ENCODE measurements around the gene PDE9A. TPM values are rescaled to one million over a fixed set of nuclear protein-coding genes. Genes with fewer than 3 reads are reported as not detected.

Gene PDE9A
- total RNA-seq, 6 experiments from 2014 or later: not detected

DNA sequence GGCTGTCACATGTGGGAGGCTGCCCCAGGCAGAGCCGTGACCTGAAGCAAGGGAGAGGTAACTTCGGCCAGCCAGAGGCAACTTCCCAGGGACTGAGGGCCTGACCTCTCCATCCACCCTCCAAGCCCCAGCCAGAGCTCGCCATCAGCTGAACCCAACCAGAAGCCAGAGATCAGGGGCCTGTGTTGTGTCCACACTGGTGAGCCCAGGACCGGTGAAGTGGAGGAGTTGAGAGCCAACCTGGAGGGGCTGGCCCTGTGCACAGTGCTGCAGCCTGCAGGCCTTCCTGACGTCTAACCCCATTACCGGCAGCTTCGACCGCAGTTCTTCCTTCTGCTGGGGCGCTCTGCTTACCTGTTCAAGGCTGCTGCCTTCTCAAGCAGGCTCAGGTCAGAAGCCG, 19.6 kb upstream of the PDE9A start:
- Mint-ChIP-seq H3K9me3 (peaks cover 7% of the 10 kb centered on the region), H3K27me3 (ENCODE audit: insufficient read depth) (peaks cover 1% of the 10 kb centered on the region; the same call in 1 of the 2 replicates), H3K36me3 (ENCODE audit: low read depth) (no peaks in the 10 kb centered on the region)

DNA sequence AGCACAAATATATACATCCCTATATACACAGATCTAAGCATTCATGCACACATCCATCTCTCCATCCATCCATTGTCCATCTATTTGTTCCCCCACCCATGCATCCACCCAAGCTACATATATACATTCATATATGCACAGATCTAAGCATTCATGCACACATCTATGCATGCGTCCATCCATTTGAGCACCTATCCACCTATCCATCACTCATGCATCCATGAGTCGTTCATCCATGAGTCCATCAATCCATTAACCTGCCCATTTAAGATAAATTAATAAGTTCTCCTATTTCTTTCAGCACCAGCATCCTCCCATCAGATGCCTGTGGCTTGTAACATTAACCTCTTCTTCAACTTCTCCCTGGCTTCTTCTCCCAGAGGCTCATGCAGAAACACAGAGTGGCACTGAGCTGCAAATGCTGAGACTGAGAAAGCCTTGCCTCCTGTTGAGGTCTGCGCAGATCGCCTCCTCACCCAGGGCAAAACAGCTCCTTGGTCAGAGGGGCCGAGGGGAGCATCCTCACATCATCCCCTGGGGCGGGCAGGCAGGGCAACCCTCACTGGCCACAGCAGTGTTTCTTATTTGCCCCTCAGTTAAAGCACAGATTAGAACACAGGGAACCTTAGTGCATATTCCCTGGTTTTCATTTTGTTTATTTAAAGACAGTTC, 17.4 kb upstream of the PDE9A start:
- no peak overlapping the region for H3K27ac Mint-ChIP-seq
- no peak overlapping the region for H3K4me3 Mint-ChIP-seq
- H3K36me3 Mint-ChIP-seq (ENCODE audit: low read depth): no peaks in the 10 kb centered on the region
- peaks cover 1% of the 10 kb centered on the region for H3K27me3 Mint-ChIP-seq (ENCODE audit: insufficient read depth)
- TF ChIP-seq, protein P1, sequence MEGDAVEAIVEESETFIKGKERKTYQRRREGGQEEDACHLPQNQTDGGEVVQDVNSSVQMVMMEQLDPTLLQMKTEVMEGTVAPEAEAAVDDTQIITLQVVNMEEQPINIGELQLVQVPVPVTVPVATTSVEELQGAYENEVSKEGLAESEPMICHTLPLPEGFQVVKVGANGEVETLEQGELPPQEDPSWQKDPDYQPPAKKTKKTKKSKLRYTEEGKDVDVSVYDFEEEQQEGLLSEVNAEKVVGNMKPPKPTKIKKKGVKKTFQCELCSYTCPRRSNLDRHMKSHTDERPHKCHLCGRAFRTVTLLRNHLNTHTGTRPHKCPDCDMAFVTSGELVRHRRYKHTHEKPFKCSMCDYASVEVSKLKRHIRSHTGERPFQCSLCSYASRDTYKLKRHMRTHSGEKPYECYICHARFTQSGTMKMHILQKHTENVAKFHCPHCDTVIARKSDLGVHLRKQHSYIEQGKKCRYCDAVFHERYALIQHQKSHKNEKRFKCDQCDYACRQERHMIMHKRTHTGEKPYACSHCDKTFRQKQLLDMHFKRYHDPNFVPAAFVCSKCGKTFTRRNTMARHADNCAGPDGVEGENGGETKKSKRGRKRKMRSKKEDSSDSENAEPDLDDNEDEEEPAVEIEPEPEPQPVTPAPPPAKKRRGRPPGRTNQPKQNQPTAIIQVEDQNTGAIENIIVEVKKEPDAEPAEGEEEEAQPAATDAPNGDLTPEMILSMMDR (IDR thresholded peaks at IDR 0.05): no peak
- no peak for DNase-seq
- H3K4me1 Mint-ChIP-seq (ENCODE audit: low read depth): no peaks in the 10 kb centered on the region
- H3K9me3 Mint-ChIP-seq: peaks cover 7% of the 10 kb centered on the region

More for the DNA sequence above, 19.6 kb upstream of the PDE9A start:
- DNase-seq: no peak
- Mint-ChIP-seq H3K27ac (no peak overlapping the region), H3K4me1 (ENCODE audit: low read depth) (no peaks in the 10 kb centered on the region), H3K4me3 (no peak overlapping the region)
- TF ChIP-seq, protein P1 (IDR thresholded peaks at IDR 0.05): no peak

DNA sequence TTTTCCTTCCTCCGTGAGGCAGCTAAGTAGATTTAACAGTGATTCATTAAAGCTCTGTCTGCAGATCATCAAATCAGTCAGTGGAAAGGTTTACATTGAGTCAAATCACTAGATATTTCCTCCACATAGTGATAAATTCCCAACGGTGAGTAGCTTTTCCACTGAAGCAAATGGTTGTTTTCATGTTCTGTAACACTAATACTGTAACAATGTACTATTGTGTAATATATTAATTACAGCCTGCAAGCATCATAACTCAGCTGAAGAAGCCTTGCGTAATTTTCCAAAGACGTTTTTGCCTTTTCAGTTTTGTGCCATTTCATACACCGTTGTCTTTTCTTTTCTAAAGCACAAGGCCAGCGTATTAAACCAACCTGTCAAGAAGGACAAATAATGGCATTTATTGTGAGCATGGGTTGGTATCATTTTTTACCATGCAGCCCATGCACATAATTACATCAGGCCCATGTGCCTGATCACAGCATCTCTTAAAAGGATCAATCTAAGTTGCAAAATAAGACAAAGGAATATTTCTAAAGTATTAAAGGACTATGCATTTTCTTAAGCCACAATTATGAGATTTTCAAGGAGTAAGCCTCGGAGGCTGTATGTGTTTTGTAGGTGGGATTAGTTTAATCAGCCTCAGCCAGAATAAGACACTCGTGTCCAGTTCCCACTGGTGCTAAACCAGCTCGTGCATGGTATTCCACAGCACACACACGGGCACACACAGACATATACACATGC, 16.7 kb upstream of the PDE9A start:
- DNase-seq: peak; percentile 36
- TF ChIP-seq, protein P1 (IDR thresholded peaks at IDR 0.05): no peak
- Mint-ChIP-seq H3K4me3 (no peak overlapping the region), H3K9me3 (peaks cover 7% of the 10 kb centered on the region), H3K27me3 (ENCODE audit: insufficient read depth) (peaks cover 2% of the 10 kb centered on the region), H3K27ac (no peak overlapping the region), H3K36me3 (ENCODE audit: low read depth) (no peaks in the 10 kb centered on the region), H3K4me1 (ENCODE audit: low read depth) (no peaks in the 10 kb centered on the region)

DNA sequence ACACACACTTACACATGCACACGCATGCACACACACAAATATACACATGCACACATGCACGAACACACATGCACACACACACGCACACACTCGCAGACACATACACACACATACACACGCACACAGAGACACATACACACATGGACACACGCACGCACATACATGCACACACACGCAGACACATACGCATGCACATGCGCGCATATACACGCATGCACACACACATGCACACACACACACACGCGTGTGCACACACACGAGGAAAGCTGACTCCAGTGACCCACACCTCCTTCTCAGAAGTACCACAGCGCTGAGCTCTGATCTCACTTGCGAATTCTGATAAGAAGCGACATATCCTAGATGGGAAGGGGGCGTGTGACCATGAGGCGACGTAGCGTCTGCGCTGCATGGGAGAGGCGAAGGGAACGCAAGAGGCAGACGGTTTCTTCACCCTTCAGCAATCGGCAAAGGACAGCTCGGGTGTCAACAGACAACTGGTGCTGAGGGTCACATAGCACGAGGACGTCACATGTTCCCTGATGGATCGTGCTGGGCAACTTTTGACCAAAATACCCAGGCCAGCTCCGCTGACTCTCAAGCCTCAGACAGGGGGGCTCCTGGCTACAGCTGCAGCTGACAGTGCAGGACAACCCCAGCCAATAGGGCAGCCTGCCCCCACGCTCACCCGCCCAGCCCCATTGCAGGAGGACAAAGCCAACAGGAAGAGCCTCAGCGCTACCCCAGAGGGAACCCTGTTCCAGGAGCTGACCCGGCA, 16.0 kb upstream of the PDE9A start:
- Mint-ChIP-seq H3K4me3 (no peak overlapping the region), H3K4me1 (ENCODE audit: low read depth) (no peaks in the 10 kb centered on the region), H3K36me3 (ENCODE audit: low read depth) (no peaks in the 10 kb centered on the region), H3K27ac (no peak overlapping the region), H3K27me3 (ENCODE audit: insufficient read depth) (peaks cover 6% of the 10 kb centered on the region), H3K9me3 (peaks cover 13% of the 10 kb centered on the region)
- TF ChIP-seq, protein P1 (IDR thresholded peaks at IDR 0.05): no peak
- DNase-seq: no peak

DNA sequence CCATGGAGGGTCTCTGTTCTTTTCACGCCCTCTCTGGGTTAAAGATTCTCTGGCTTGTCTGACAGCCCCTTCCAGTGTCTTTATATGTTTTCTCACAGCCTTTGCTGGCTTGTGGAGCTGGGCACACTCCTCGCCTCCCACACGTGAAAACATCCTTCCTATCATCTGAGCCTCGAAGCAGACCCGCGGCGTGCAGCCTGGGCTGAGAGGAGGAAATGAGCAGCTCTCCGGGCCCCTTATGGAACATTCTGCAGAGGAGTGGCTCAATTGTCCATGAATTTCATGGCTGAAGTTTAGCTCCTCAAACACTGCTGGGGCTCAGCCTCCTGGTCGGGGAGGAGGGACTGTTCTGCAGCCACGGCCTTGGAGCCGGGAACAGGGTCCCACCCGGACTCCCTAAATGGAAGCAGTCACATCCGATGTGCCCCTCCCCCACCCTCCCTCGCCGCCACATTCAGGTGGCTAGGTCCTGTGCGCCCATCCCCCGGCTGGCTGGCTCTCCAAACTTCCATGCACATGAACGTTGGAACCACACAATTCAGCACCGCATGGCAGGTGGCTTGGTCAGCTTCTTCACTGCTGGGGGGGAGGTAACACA, 15.1 kb upstream of the PDE9A start:
- no peak for DNase-seq
- peaks cover 13% of the 10 kb centered on the region for H3K9me3 Mint-ChIP-seq
- no peaks in the 10 kb centered on the region for H3K36me3 Mint-ChIP-seq (ENCODE audit: low read depth)
- TF ChIP-seq, protein P1 (IDR thresholded peaks at IDR 0.05): no peak
- peaks cover 6% of the 10 kb centered on the region for H3K27me3 Mint-ChIP-seq (ENCODE audit: insufficient read depth)
- H3K27ac Mint-ChIP-seq: no peak overlapping the region
- H3K4me1 Mint-ChIP-seq (ENCODE audit: low read depth): no peaks in the 10 kb centered on the region
- no peak overlapping the region for H3K4me3 Mint-ChIP-seq
